ENCODE data around the gene FOSL2. TPM values are rescaled to one million over a fixed set of nuclear protein-coding genes. Genes with fewer than 3 reads are reported as not detected.

The FOSL2 gene
- total RNA-seq, 1 experiment from 2014 or later = 34.2 TPM

- H3K36me3 ChIP-seq (ENCODE audit: low read depth, low read length) = peaks cover 59% of the 10 kb centered on the region
- POLR2A ChIA-PET (ENCODE audit: unreplicated experiment) = no interaction called here
Measured at GRCh38 chr2:28413152-28413898, 20.7 kb downstream of the FOSL2 start.

GRCh38 chr2:28413899-28414295, 21.2 kb downstream of the FOSL2 start:
- Histone ChIP-seq H4K20me1 (ENCODE audit: low read length) (peaks cover 4% of the 10 kb centered on the region; the same call in 1 of the 2 replicates), H3K79me2 (ENCODE audit: low read length) (0 out of 2 replicates have a peak, but pooled peaks cover 3% of the 10 kb centered on the region), H3K9me2 (replicated peaks; ENCODE audit: low read length) (no peaks in the 10 kb centered on the region), H2AFZ (ENCODE audit: low read length) (no peak overlapping the region), H3K4me3 (ENCODE audit: low read length) (no peak overlapping the region), H3K4me1 (ENCODE audit: insufficient read depth, low read length) (no peaks in the 10 kb centered on the region), H3K9me3 (ENCODE audit: low read length) (no peaks in the 10 kb centered on the region), H3K4me2 (ENCODE audit: low read length) (no peak overlapping the region), H3K27ac (ENCODE audit: low read length) (no peak overlapping the region), H3F3A (ENCODE audit: low read length, unreplicated experiment) (peaks cover 5% of the 10 kb centered on the region), H3K27me3 (ENCODE audit: low read length) (no peaks in the 10 kb centered on the region), H3K9ac (ENCODE audit: low read length) (no peak overlapping the region), H3K36me3 (ENCODE audit: low read depth, low read length) (peaks cover 54% of the 10 kb centered on the region)
- intact Hi-C loops (cut with micrococcal nuclease) = no loop called here
- no peak for TF ChIP-seq CTCF (conservative IDR thresholded peaks at IDR 0.05; ENCODE audit: low read depth, low read length)
- CTCF ChIA-PET = no interaction called here
- BruUV-seq (replicated peaks) = no TSS peak
- no peak for ATAC-seq
- POLR2A ChIA-PET (ENCODE audit: unreplicated experiment) = no interaction called here
- DNase-seq = no peak

More at GRCh38 chr2:28413152-28413898, 20.7 kb downstream of the FOSL2 start:
- H3F3A ChIP-seq (ENCODE audit: low read length, unreplicated experiment) = peaks cover 5% of the 10 kb centered on the region
- H3K9me3 ChIP-seq (ENCODE audit: low read length) = no peaks in the 10 kb centered on the region
- no peak overlapping the region for H3K4me2 ChIP-seq (ENCODE audit: low read length)
- no peaks in the 10 kb centered on the region for H3K27me3 ChIP-seq (ENCODE audit: low read length)
- no TSS peak for BruUV-seq (replicated peaks)
- DNase-seq (no peak), ATAC-seq (peak; percentile 31; the same call in 1 of the 2 replicates)
- no peaks in the 10 kb centered on the region for H3K9me2 ChIP-seq (replicated peaks; ENCODE audit: low read length)
- H3K27ac ChIP-seq (ENCODE audit: low read length) = no peak overlapping the region
- TF ChIP-seq EZH2 (IDR thresholded peaks at IDR 0.05; ENCODE audit: low read length, unreplicated experiment) = no peak
- peak; percentile 40 for TF ChIP-seq CTCF (conservative IDR thresholded peaks at IDR 0.05; ENCODE audit: low read depth, low read length)
- no peak for TF ChIP-seq EZH2phosphoT487 (IDR thresholded peaks at IDR 0.05; ENCODE audit: borderline replicate concordance, low read length)
- no peaks in the 10 kb centered on the region for H3K4me1 ChIP-seq (ENCODE audit: insufficient read depth, low read length)
- H4K20me1 ChIP-seq (ENCODE audit: low read length) = peaks cover 5% of the 10 kb centered on the region
- no peak overlapping the region for H3K4me3 ChIP-seq (ENCODE audit: low read length)
- 0 out of 2 replicates have a peak, but pooled peaks cover 3% of the 10 kb centered on the region for H3K79me2 ChIP-seq (ENCODE audit: low read length)
- CTCF ChIA-PET = no interaction called here
- H3K9ac ChIP-seq (ENCODE audit: low read length) = no peak overlapping the region
- H2AFZ ChIP-seq (ENCODE audit: low read length) = no peak overlapping the region
- intact Hi-C loops (cut with micrococcal nuclease) = no loop called here

- POLR2A ChIA-PET (ENCODE audit: unreplicated experiment) = no interaction called here
- Histone ChIP-seq H3F3A (ENCODE audit: low read length, unreplicated experiment) (peaks cover 5% of the 10 kb centered on the region), H4K20me1 (ENCODE audit: low read length) (peaks cover 4% of the 10 kb centered on the region; the same call in 1 of the 2 replicates), H3K9me2 (replicated peaks; ENCODE audit: low read length) (no peaks in the 10 kb centered on the region), H3K9me3 (ENCODE audit: low read length) (no peaks in the 10 kb centered on the region), H2AFZ (ENCODE audit: low read length) (no peak overlapping the region), H3K36me3 (ENCODE audit: low read depth, low read length) (peaks cover 47% of the 10 kb centered on the region), H3K4me3 (ENCODE audit: low read length) (no peak overlapping the region), H3K79me2 (ENCODE audit: low read length) (0 out of 2 replicates have a peak, but pooled peaks cover 3% of the 10 kb centered on the region), H3K27me3 (ENCODE audit: low read length) (no peaks in the 10 kb centered on the region), H3K9ac (ENCODE audit: low read length) (no peak overlapping the region), H3K27ac (ENCODE audit: low read length) (no peak overlapping the region), H3K4me2 (ENCODE audit: low read length) (no peak overlapping the region), H3K4me1 (ENCODE audit: insufficient read depth, low read length) (no peaks in the 10 kb centered on the region)
- no peak for DNase-seq
- CTCF ChIA-PET = no interaction called here
- no peak for TF ChIP-seq EZH2 (IDR thresholded peaks at IDR 0.05; ENCODE audit: low read length, unreplicated experiment)
- no peak for TF ChIP-seq CTCF (conservative IDR thresholded peaks at IDR 0.05; ENCODE audit: low read depth, low read length)
- no peak for TF ChIP-seq EZH2phosphoT487 (IDR thresholded peaks at IDR 0.05; ENCODE audit: borderline replicate concordance, low read length)
- intact Hi-C loops (cut with micrococcal nuclease) = no loop called here
- ATAC-seq = no peak
- no TSS peak for BruUV-seq (replicated peaks)
Measured at GRCh38 chr2:28414583-28414982, 21.9 kb downstream of the FOSL2 start.

All from PC-3 (cell line).